Stimulated activated CD4-positive, alpha-beta T cell treated with anti-CD3 and anti-CD28 coated beads, Interleukin-1b, Interleukin-23, amount 100 ng/mL, for 24 hours (primary cell): ENCODE data around the gene FXYD1.

Source experiments
- DNase-seq, 4 experiments: peaks; one replicate each; pipeline ENCODE4 v3.0.0-alpha.2; 2020; ENCODE audit warnings: low read depth in 4 of 4, low spot score in 1 of 4

Gene FXYD1

DNA sequence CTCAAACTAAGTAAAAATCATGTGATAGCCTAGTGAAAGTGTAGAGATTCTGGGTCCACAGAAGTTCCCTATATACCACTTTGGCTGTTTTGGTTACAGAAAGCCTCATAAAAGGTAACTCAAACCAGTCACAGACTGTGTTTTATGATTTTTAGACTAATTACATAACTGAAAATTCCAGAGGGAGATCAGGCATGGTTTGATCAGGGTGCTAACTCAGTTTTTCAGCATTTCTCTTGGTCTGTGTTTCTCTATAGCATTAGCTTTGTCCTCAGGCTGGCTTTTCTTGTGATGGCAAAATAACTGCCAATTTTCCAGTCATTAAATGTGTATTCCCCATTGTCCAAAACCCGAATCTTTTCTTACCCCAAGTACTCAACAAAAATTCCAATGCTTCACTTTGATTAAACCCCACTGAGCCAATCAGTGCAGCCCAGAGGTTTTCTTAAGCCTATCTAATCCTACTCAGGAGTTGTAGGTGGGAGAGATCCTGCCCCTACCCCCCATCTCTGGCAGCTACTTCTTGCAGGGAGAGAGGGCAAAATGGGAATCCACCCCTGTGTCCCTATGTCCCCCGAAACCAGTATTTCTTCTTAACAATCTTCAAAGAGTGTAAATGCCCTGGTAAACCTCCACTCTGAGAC lies 31.6 kb upstream of the FXYD1 start:
- no peak for DNase-seq

DNA sequence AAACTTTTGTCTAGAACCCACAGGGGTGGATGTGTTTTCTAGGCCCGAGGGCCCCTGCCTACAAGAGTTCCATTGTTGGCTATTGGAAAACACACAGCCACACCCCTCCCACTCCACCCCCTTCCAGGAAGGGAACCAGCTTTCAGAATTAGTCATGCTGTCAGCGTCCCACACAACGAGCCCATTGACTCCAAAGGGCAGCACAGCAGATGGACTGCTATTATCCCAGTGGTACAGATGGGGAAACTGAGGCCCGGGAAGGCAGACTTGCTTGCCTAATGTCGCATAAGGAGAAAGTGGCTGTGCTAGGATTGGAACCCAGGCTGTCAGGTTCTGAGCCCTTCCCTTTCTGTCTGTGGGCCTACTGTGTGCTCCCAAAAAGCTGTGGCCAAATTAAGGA lies 31.1 kb upstream of the FXYD1 start:
- DNase-seq, result no peak

DNA sequence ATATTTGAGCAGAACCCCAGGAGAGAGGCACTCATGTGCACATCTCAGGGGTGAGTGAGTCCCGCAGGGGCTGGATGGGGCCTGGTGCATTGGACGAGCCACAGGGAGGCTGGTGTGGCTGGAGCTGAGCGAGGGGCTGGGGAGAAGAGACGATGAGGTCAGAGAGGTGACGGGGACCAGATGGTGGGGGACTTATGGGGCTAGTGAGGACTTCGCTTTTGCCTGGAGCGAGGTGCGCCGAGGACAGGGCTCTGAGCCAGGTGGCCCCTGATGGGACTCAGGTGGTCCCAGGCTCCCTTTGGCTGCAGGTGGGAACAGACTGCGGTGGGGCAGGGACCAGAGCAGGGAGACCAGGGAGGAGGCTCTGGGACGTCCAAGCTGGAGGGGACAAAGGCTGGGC lies 29.9 kb upstream of the FXYD1 start:
- no peak for DNase-seq

DNA sequence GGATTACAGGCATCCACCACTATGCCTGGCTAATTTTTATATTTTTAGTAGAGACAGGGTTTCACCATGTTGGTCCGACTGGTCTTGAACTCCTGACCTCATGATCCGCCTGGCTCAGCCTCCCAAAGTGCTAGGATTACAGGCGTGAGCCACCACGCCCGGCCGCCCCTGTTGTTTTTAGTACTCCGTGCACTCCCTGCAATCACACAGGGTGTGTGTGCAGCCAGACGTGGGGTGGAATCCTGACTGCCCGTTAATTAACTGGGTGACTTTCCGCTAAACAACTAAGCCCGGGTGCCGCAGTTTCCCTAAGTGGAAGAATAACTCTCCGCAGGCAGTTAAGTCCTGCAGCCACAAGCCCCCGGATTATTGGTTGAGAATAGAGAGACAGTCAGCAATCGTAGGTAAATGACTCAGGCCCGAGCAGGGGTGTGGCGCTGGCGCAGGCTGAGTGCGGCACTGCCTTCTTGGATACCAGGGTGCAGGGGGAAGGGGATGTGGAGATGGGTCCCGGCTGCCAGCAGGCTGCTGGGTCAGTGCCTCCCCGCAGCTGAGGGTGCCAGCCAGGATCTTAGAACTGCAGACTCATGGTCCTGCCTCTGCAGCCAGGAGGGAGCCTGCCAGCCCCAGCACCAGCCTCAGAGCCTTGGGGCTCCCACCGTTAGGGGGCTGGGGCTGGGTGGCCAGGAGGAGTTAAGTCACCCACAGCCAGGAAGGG lies 29.1 kb upstream of the FXYD1 start:
- no peak for DNase-seq

DNA sequence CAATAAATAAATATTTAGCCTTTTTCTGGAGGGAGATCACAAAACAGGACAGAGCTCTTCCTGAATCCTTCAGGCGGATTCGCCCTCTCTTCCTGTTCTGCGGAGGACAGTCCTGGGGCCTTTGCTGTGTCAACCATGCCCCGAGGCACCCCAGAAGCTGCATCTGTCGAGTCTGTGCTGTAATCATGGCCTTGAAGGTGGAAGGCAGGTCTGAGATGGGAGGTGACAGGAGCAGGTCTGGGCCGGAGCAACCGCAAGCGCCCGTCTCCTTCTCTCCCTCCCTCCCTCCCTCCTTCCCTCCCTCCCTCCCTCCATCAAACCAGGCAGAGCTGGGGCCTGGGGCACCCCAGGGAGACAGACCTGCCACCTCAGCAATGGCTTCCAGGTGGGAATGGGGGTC lies 27.6 kb upstream of the FXYD1 start:
- DNase-seq, result no peak

DNA sequence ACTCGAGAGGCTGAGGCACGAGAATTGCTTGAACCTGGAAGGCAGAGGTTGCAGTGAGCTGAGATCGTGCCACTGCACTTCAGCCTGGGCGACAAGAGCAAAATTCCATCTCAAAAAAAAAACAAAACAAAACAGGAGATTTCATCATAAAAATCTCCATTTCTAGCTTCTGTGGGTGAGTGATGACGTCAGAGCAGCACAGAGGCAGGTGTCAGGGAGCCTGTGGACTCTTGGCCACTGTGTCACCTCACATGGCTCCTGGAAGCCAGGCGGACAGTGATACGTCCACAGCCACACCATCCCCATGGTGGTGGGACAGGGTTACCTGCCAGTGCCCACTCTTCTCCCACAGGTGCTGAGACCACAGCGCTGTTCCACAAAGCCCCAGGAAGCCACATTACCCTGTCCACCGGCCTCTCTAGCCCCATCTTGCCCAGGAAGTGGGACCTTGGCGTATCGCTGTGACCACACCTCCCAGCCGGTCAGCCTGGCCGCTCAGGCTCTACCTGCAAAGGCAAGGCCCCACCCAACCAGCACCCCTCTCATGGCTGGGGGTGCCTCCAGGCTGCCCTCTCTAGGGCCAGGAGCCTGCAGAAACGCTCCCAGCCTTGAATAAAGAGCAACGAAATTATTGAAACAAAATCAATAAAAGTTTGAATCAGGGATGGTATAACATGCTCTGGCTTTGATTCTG lies 25.5 kb upstream of the FXYD1 start:
- DNase-seq, result no peak

DNA sequence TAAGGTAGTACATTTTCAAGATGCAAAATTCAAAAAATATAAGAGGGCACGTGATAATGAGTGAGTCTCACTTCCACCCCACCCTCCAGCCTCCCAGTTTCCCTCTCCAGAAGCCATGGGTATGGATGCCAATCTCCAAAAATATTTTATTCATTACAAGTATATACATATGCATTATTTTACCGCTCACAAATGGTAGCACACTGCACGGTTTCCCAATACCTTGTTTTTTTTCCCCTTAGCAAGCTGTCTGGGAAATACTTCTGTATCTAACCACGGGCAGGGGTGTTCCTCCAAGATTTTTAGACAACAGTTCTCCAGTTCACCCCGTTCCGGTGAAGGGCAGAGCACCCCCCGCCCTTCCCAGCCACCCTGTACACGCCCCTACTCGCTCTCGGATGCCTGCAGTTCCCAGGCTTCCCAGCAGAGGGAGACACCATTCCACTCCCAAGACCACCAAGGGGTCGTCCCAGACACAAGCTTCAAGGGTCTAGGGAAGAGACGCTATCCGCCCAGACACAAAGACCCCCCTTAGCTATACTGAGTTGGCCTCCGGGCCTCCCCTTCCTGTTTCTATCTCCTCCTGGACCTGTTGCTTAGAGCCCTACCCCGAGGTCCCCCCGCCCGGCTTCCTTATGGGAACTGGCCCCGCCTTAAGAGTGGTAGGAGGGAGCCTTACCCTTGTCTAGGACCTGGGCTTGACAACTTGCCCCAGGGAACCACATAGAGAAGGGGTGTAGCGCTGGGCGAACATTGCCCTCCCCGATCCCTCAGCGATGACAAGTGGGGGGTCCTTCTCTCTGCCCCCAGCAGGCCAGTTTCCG lies 24.1 kb upstream of the FXYD1 start:
- DNase-seq, result peak; percentile 33 to 55 (median 51)

DNA sequence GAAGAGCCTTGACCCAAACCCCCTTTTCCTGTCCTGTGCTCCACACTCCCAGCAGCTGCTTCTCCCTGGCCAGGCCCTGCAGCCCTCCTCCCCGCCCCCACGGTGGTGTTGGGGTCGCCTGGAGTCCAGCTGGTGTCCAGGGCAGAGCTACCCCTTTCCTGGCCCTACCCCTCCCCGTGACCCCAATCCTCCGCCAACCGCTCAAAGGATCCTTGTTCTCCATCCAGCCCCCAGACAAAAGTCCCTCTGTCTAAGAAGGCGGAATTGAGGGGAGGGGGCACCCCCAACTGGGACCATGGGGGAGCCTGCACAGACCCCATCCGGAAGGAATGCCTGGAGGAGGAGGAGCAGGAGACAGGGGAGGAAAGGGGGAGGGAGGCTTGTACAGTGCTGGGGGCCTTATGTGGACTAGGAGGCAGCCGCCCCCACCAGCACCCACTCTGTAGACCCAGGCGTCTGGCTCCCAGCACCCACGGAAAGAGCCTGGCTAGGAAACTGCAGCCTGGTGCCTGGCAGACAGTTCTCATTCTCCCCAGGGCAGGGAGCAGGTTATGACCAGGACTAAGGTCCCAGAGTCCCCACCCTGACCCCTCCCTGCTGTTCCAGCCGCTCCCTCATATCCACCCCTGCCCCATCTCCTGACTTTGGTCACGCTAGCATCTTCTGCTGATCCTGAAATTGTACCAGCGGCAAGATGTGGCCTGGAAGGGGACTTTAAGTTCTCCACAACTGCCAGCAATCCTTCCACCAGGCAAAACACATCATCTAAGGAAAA lies 23.3 kb upstream of the FXYD1 start, which contains the start of gene FXYD3:
TSS of gene FXYD3 (plus strand) at position 647 of the 775 bp plus-strand sequence. CDS start 3,554 bp downstream, outside the sequence.
- no peak for DNase-seq

DNA sequence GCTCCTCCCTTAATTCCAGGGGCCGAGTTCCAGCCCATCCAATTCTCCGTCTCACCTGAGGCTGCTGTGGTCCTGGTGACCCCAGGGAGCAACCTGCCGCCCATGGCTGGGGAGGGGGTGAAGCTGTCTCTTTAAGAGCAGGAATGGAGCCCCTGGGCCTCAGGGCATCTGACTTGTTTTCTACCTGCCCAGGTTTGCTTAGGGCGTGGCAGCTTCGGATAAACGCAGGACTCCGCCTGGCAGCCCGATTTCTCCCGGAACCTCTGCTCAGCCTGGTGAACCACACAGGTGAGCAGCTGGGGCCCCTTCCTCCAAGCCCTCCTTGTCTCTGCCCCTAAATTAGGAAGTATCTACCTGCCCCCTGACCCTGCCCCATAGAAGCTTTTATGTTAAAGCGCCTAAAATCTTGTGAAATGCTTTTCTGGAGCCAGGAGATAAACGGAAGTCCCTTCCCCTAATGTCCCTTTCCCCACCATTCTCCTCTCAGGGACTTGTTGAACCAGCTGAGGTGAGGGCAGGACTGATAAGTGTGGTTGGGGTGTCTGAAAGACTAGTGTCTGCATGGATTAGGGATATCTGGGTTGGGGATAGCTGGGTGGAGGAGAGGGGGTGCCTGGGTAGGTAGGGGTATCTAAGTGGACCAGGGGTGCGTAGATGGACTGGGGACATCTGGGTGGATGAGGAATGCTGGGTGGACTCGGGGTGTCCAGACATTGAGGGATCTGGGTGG lies 22.4 kb upstream of the FXYD1 start:
- DNase-seq, result no peak

DNA sequence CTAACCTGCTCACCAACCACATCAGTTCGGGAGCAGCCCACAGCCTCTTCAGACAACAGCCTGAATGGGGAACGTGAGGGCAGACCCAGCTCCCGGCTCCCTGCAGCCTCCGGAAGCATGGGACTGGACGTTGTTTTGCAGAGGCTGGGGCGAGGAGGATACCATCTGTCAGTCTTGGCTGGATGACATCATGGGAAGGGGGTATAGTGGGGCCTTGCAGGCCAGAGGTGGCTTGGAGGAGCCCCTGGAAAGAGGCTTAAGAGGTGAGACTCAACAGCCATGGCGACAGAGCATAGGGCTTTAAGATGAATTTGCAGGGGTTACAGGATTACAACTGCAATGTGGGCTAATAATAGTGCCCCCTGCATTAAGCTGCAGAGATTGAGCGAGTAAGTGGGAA lies 21.5 kb upstream of the FXYD1 start:
- DNase-seq, result no peak

DNA sequence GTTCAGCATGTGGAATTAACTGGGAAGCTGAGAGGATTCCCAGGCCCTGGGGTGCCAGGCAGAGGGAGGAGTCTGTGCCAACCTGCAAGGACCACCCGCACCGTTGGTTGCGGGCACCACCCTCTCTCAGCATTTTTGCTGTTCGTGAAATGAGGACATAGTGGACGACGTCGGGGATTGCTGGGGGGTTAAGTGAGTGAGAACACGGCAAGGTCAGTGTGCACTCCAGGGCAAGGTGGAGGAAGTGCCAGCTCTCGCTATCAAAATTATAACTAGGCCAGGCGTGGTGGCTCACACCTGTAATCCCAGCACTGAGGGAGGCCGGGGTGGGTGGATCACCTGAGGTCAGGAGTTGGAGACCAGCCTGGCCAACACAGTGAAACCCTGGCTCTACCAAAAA lies 20.8 kb upstream of the FXYD1 start:
- no peak for DNase-seq

DNA sequence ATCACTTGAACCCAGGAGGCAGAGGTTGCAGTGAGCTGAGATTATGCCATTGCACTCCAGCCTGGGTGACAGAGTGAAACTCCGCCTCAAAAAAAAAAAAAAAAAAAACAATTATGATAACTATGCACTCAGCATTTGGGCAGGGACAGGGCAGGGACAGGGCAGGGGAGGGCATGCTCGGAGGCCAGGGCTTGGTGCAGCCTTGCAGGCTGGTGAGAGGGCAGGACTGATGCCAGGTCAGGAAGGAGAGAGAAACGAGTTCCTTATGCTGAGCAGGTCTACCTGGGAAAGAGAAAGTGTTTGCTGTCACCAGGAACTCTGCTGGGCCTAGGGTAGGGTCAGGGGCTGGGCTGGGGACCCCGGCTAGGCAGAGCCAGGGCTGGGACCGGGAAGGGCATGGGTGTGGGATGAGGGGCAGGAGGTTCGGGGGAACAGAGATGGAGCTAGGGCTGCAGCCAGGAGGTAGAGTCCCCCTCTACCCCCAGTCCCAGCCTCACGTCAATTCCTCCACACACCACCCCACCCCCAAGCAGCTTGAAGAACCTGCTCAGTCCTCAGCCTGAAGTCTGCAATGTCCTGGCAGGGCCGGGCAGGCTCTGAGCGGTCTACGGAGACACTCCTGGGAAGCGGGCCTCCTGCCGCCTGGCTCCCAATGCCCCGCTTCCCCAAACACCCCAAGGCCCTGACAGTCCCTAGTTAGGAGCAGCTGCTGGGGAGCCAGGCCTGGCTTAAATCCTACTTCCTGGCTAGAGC lies 20.2 kb upstream of the FXYD1 start:
- DNase-seq, result no peak

DNA sequence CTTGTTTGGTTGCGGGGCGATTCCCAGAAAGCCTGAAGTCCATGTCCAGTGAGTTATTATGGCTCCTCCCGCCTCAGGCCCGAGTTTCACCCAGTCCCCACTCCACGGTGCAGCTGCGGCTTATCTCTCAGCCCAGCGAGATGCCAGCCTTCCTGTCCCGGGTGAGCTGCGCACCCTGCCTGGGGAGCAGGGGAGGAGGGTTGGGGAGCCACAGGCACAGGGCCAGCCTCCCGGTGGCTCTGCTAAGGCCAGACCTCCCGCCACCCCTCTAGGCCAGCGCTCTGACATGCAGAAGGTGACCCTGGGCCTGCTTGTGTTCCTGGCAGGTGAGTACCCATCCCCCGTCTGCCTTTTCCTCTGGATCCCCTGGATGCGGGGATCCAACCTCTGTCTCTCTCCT lies 19.5 kb upstream of the FXYD1 start:
- no peak for DNase-seq

DNA sequence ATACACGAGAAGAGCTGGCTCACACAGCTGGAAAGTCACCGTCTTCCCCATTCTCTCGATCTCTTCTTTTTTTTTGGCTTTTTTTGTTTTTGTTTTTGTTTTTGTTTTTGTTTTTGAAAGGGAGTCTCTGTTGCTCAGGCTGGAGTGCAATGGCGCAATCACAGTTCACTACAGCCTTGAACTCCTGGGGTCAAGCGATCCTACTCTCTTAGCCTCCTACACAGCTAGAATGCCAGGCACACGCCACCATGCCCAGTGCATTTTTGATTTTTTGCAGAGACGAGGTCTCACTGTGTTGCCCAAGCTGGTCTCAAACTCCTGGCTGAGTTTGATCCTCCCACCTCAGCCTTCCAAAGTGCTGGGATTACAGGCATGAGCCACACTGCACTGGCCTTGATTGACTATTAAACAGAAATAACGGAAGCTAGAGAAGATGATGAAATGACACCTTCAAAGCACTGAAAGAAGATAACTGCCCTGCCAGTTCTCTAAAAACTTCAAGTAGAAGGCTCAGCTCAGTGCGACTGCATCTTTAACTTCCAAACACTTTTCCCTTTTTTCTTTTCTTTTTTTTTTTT lies 19.0 kb upstream of the FXYD1 start:
- no peak for DNase-seq

DNA sequence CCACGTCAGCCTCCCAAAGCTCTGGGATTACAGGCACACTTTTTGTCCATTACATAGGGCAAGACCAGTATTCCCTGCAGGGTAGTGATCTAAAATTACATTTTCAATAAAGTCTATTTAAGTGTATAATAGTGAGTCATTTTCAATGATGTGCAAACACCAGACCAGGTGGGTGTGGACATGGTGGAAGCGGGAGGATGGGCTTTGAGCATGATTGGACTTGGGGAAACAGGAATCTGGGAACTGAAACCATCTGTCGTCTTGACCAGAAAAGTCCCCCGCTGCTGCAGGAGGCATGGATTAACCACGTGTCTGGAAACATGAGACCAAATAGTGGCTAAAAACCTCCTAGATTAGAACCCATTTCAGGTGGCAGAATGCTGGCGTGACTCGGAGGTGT lies 18.1 kb upstream of the FXYD1 start:
- DNase-seq, result no peak

DNA sequence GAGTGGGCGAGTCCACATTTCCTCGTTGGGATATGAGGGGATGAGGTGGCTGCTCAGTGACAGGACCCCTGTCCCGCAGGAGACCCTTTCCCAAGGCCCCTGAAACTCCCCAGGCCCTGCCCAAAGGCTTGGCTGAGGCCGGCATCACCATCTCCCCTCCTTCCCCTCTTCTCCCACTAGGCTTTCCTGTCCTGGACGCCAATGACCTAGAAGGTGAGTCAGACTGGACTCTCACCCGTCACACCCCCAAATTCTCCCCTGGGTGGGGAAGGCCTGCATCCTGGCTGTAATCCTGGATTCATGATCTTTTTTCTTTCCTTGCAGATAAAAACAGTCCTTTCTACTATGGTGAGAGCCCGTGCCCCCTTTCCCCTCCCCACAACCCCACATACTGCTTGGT lies 17.7 kb upstream of the FXYD1 start:
- no peak for DNase-seq

DNA sequence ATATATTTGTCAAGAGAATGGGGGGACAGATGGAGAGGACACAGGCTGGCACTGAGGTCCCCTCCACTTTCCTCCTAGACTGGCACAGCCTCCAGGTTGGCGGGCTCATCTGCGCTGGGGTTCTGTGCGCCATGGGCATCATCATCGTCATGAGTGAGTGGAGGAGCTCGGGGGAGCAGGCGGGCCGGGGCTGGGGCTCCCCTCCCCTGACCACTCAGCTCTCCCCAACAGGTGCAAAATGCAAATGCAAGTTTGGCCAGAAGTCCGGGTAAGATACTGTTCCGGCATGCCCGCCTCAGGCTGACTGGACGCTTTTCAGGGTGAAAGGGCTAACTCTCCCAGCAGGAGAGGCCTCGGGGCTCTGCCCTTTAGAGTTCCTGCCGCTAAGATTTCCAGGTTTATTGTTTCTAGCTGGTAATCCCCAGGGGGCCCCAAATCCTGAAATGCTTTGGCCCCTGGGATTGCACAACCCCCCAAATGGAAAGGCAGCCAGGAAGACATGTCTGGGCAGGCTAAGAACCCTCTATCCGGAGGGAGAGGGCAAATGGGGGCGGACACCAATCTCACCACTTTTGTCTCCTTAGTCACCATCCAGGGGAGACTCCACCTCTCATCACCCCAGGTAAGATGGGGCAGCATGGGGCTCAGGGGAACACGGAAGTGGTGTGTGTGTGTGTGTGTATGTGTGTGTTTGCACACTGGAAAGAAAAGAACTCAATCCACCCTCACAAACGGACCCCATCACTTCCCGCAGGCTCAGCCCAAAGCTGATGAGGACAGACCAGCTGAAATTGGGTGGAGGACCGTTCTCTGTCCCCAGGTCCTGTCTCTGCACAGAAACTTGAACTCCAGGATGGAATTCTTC lies 15.7 kb upstream of the FXYD1 start:
- no peak for DNase-seq

DNA sequence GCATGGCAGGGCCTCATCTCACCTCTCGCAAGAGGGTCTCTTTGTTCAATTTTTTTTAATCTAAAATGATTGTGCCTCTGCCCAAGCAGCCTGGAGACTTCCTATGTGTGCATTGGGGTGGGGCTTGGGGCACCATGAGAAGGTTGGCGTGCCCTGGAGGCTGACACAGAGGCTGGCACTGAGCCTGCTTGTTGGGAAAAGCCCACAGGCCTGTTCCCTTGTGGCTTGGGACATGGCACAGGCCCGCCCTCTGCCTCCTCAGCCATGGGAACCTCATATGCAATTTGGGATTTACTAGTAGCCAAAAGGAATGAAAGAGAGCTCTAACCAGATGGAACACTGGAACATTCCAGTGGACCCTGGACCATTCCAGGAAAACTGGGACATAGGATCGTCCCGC lies 15.1 kb upstream of the FXYD1 start:
- DNase-seq, result no peak
